WTC11 (cell line): ENCODE measurements around the gene RIPOR2.

ENCODE experiments used
- ATF2 ChIP-seq: sonication (generic); formaldehyde crosslinking; IDR thresholded peaks from 2 replicates; pipeline ENCODE4 v1.8.1; 2022; ENCODE audit warnings: low read depth, missing genetic modification reagents, borderline replicate concordance
- CTCF ChIP-seq: fragments of 200-600 bp; IDR thresholded peaks from 2 replicates; pipeline ENCODE4 v1.8.0; 2022; ENCODE audit warnings: antibody characterized with exemption
- E2F5 ChIP-seq: sonication (generic); formaldehyde crosslinking; IDR thresholded peaks from 2 replicates; pipeline ENCODE4 v1.8.1; 2022; ENCODE audit warnings: mild to moderate bottlenecking, moderate library complexity, missing genetic modification reagents
- EMX1 ChIP-seq: fragments of 250-450 bp; sonication (Bioruptor Pico); IDR thresholded peaks from 2 replicates; pipeline ENCODE4 v1.8.0; 2021; ENCODE audit warnings: mild to moderate bottlenecking
- HMGA2 ChIP-seq: fragments of 250-450 bp; sonication (Bioruptor Pico); IDR thresholded peaks from 2 replicates; pipeline ENCODE4 v1.4.0; 2021; ENCODE audit warnings: mild to moderate bottlenecking, moderate library complexity
- KAT7 ChIP-seq: sonication (generic); formaldehyde crosslinking; IDR thresholded peaks from 2 replicates; pipeline ENCODE4 v1.8.1; 2023; ENCODE audit warnings: missing genetic modification reagents, mild to moderate bottlenecking, borderline replicate concordance
- NR2C2 ChIP-seq: sonication (generic); formaldehyde crosslinking; IDR thresholded peaks from 2 replicates; pipeline ENCODE4 v1.8.0; 2022; ENCODE audit warnings: mild to moderate bottlenecking, missing genetic modification reagents
- PREB ChIP-seq: sonication (generic); formaldehyde crosslinking; IDR thresholded peaks from 2 replicates; pipeline ENCODE4 v1.8.1; 2022; ENCODE audit warnings: mild to moderate bottlenecking, missing genetic modification reagents, moderate library complexity, borderline replicate concordance
- SP1 ChIP-seq: sonication (generic); formaldehyde crosslinking; conservative IDR thresholded peaks from 2 replicates; pipeline ENCODE4 v1.8.1; 2022; ENCODE audit warnings: missing genetic modification reagents
- TCF7 ChIP-seq: sonication (generic); formaldehyde crosslinking; IDR thresholded peaks from 2 replicates; pipeline ENCODE4 v1.8.0; 2022; ENCODE audit warnings: mild to moderate bottlenecking, low read depth, missing genetic modification reagents, moderate library complexity
- USF2 ChIP-seq: sonication (generic); formaldehyde crosslinking; IDR thresholded peaks from 2 replicates; pipeline ENCODE4 v1.8.1; 2023; ENCODE audit warnings: mild to moderate bottlenecking, missing genetic modification reagents, moderate library complexity
- ZBTB21 ChIP-seq: sonication (generic); formaldehyde crosslinking; IDR thresholded peaks from 2 replicates; pipeline ENCODE4 v1.8.1; 2023; ENCODE audit warnings: mild to moderate bottlenecking, missing genetic modification reagents, borderline replicate concordance
- ZNF281 ChIP-seq: sonication (generic); formaldehyde crosslinking; IDR thresholded peaks from 2 replicates; pipeline ENCODE4 v1.8.0; 2023; ENCODE audit warnings: mild to moderate bottlenecking, missing genetic modification reagents

- TF ChIP-seq E2F5: no peak
- TF ChIP-seq CTCF: no peak
- TF ChIP-seq HMGA2 (CRISPR knock-in tag): no peak
- no peak for TF ChIP-seq ZBTB21
- TF ChIP-seq ZNF281: no peak
- TF ChIP-seq TCF7: no peak
- no peak for TF ChIP-seq SP1 (CRISPR knock-in tag)
- TF ChIP-seq ATF2 (CRISPR knock-in tag): no peak
- TF ChIP-seq EMX1 (CRISPR knock-in tag): no peak
- TF ChIP-seq PREB (CRISPR knock-in tag): no peak
- TF ChIP-seq KAT7 (CRISPR knock-in tag): no peak
- no peak for TF ChIP-seq NR2C2 (CRISPR knock-in tag)
- no peak for TF ChIP-seq USF2 (CRISPR knock-in tag)
Observed at GRCh38 chr6:24851086-24851485, 84.7 kb downstream of the RIPOR2 start.
